HG03354 (cell line): ENCODE data around the gene EME2.

Experiments
- ATAC-seq: cut with Tn5 transposase; IDR thresholded peaks from one replicate; pipeline ENCODE4 v1.9.1; 2021; ENCODE audit warnings: mild to moderate bottlenecking; ENCODE audit not compliant: unreplicated experiment, poor library complexity, severe bottlenecking

EME2 gene

GRCh38 chr16:1764971-1765370, 7.6 kb upstream of the EME2 start:
- no peak for ATAC-seq

- no peak for ATAC-seq
Measured at GRCh38 chr16:1765826-1766225, 6.8 kb upstream of the EME2 start.

GRCh38 chr16:1766231-1766630, 6.4 kb upstream of the EME2 start:
- ATAC-seq = no peak

- no peak for ATAC-seq
Measured at GRCh38 chr16:1766701-1767100, 5.9 kb upstream of the EME2 start.

GRCh38 chr16:1767116-1767994, 5.3 kb upstream of the EME2 start:
- no peak for ATAC-seq

- ATAC-seq = no peak
Measured at GRCh38 chr16:1768061-1768766, 4.4 kb upstream of the EME2 start.

GRCh38 chr16:1768767-1769401, 3.7 kb upstream of the EME2 start:
- ATAC-seq = no peak

GRCh38 chr16:1769402-1770300, 3.0 kb upstream of the EME2 start:
- ATAC-seq = no peak

- no peak for ATAC-seq
Measured at GRCh38 chr16:1770328-1771187, 2.1 kb upstream of the EME2 start.

- ATAC-seq = no peak
Measured at GRCh38 chr16:1771188-1771863, 1.3 kb upstream of the EME2 start, which contains the start of gene NME3. Gene NME3 (minus strand): TSS chr16:1771543. CDS start chr16:1771534, 9 bp downstream.

GRCh38 chr16:1771864-1772361, 697 bp upstream of the EME2 start:
- ATAC-seq = no peak

GRCh38 chr16:1772908-1773702, 495 bp downstream of the EME2 start, which contains the start of gene MRPS34:
Gene MRPS34 (minus strand): TSS chr16:1773134. CDS start chr16:1773119, 15 bp downstream.
- peak; percentile 58 for ATAC-seq

GRCh38 chr16:1773703-1774447, 1.3 kb downstream of the EME2 start:
- no peak for ATAC-seq

- ATAC-seq = no peak
Measured at GRCh38 chr16:1774448-1774780, 1.8 kb downstream of the EME2 start.

- ATAC-seq = no peak
Measured at GRCh38 chr16:1775006-1775845, 2.6 kb downstream of the EME2 start.
